NCI-H1417 treated with DMSO at 0.1 percent for 48 hours (cell line): ENCODE results near the gene CLIC5.

ENCODE experiments used
- DNase-seq: peaks from one replicate; lab custom pipeline; 2025; lab: John Stamatoyannopoulos, UW

Gene CLIC5

GRCh38 chr6:45964300-45964699 lies 51.4 kb downstream of the CLIC5 start:
- no peak for DNase-seq

GRCh38 chr6:45963896-45964295 lies 51.8 kb downstream of the CLIC5 start:
- no peak for DNase-seq

- DNase-seq: no peak
Observed at GRCh38 chr6:45961125-45961524, 54.5 kb downstream of the CLIC5 start.

- no peak for DNase-seq
Observed at GRCh38 chr6:45959534-45960145, 56.0 kb downstream of the CLIC5 start.

GRCh38 chr6:45956663-45957062 lies 59.0 kb downstream of the CLIC5 start:
- no peak for DNase-seq

GRCh38 chr6:45956176-45956575 lies 59.5 kb downstream of the CLIC5 start:
- no peak for DNase-seq

- no peak for DNase-seq
Observed at GRCh38 chr6:45955597-45955996, 60.1 kb downstream of the CLIC5 start.

- DNase-seq: no peak
Observed at GRCh38 chr6:45952546-45952945, 63.1 kb downstream of the CLIC5 start.

- DNase-seq: no peak
Observed at GRCh38 chr6:45952168-45952529, 63.5 kb downstream of the CLIC5 start.

- no peak for DNase-seq
Observed at GRCh38 chr6:45951321-45952167, 64.1 kb downstream of the CLIC5 start.

- DNase-seq: no peak
Observed at GRCh38 chr6:45949256-45949655, 66.4 kb downstream of the CLIC5 start.

GRCh38 chr6:45947807-45948206 lies 67.9 kb downstream of the CLIC5 start:
- no peak for DNase-seq

GRCh38 chr6:45946887-45947286 lies 68.8 kb downstream of the CLIC5 start:
- no peak for DNase-seq

GRCh38 chr6:45946352-45946751 lies 69.3 kb downstream of the CLIC5 start:
- DNase-seq: no peak

GRCh38 chr6:45942953-45943352 lies 72.7 kb downstream of the CLIC5 start:
- no peak for DNase-seq

- DNase-seq: no peak
Observed at GRCh38 chr6:45933855-45934254, 81.8 kb downstream of the CLIC5 start.

- no peak for DNase-seq
Observed at GRCh38 chr6:45931232-45931631, 84.4 kb downstream of the CLIC5 start.

GRCh38 chr6:45930420-45931040 lies 85.1 kb downstream of the CLIC5 start:
- peak; percentile 18 for DNase-seq

- no peak for DNase-seq
Observed at GRCh38 chr6:45929421-45930361, 86.0 kb downstream of the CLIC5 start.

- DNase-seq: no peak
Observed at GRCh38 chr6:45928721-45929305, 86.8 kb downstream of the CLIC5 start.

GRCh38 chr6:45927421-45928320 lies 88.0 kb downstream of the CLIC5 start:
- DNase-seq: no peak
